Hepatocyte (in vitro differentiated cells): ENCODE measurements around the gene NHERF2.

ENCODE experiments used
- EZH2 ChIP-seq: fragments of 200-600 bp; sonication (generic); IDR thresholded peaks from 2 replicates; pipeline ENCODE4 v1.6.1; 2016; ENCODE audit warnings: antibody characterized with exemption, mild to moderate bottlenecking, borderline replicate concordance
- TF ChIP-seq, protein P1 (sequence below): fragments of 200-600 bp; sonication (generic); IDR thresholded peaks from 2 replicates; pipeline ENCODE4 v1.5.1; 2016; ENCODE audit warnings: antibody characterized with exemption, mild to moderate bottlenecking; ENCODE audit not compliant: poor library complexity

- TF ChIP-seq, protein P1, sequence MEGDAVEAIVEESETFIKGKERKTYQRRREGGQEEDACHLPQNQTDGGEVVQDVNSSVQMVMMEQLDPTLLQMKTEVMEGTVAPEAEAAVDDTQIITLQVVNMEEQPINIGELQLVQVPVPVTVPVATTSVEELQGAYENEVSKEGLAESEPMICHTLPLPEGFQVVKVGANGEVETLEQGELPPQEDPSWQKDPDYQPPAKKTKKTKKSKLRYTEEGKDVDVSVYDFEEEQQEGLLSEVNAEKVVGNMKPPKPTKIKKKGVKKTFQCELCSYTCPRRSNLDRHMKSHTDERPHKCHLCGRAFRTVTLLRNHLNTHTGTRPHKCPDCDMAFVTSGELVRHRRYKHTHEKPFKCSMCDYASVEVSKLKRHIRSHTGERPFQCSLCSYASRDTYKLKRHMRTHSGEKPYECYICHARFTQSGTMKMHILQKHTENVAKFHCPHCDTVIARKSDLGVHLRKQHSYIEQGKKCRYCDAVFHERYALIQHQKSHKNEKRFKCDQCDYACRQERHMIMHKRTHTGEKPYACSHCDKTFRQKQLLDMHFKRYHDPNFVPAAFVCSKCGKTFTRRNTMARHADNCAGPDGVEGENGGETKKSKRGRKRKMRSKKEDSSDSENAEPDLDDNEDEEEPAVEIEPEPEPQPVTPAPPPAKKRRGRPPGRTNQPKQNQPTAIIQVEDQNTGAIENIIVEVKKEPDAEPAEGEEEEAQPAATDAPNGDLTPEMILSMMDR, result no peak
- no peak for TF ChIP-seq EZH2
Observed at GRCh38 chr16:2078691-2079090, 52.0 kb downstream of the NHERF2 start.
